ENCODE results near the gene ANKRD26.

- TF ChIP-seq, protein P1, sequence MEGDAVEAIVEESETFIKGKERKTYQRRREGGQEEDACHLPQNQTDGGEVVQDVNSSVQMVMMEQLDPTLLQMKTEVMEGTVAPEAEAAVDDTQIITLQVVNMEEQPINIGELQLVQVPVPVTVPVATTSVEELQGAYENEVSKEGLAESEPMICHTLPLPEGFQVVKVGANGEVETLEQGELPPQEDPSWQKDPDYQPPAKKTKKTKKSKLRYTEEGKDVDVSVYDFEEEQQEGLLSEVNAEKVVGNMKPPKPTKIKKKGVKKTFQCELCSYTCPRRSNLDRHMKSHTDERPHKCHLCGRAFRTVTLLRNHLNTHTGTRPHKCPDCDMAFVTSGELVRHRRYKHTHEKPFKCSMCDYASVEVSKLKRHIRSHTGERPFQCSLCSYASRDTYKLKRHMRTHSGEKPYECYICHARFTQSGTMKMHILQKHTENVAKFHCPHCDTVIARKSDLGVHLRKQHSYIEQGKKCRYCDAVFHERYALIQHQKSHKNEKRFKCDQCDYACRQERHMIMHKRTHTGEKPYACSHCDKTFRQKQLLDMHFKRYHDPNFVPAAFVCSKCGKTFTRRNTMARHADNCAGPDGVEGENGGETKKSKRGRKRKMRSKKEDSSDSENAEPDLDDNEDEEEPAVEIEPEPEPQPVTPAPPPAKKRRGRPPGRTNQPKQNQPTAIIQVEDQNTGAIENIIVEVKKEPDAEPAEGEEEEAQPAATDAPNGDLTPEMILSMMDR (conservative IDR thresholded peaks at IDR 0.05; ENCODE audit: low read depth, low read length): no peak
- TF ChIP-seq EZH2 (IDR thresholded peaks at IDR 0.05; ENCODE audit: low read length, unreplicated experiment) (no peak), EZH2phosphoT487 (IDR thresholded peaks at IDR 0.05; ENCODE audit: borderline replicate concordance, low read length) (no peak)
Measured at GRCh38 chr10:26994743-26995142, 105.6 kb downstream of the ANKRD26 start.

All from PC-3 (cell line).